GM12865 (cell line): ENCODE measurements around the gene PTPN5.

Experiments
- DNase-seq: peaks from one replicate; pipeline ENCODE4 v3.0.0; 2010; ENCODE audit warnings: low read depth
- H3K4me3 ChIP-seq: 2 replicates; pipeline ENCODE4 v1.5.1; 2011; ENCODE audit warnings: mild to moderate bottlenecking, low read depth, low read length, control low read depth
- CTCF ChIP-seq: IDR thresholded peaks from 2 replicates; pipeline ENCODE4 v1.5.1; 2011; ENCODE audit warnings: low read length, control low read depth, low read depth, inconsistent platforms; ENCODE audit not compliant: insufficient read depth; ENCODE audit errors: missing control alignments

Gene PTPN5

DNA sequence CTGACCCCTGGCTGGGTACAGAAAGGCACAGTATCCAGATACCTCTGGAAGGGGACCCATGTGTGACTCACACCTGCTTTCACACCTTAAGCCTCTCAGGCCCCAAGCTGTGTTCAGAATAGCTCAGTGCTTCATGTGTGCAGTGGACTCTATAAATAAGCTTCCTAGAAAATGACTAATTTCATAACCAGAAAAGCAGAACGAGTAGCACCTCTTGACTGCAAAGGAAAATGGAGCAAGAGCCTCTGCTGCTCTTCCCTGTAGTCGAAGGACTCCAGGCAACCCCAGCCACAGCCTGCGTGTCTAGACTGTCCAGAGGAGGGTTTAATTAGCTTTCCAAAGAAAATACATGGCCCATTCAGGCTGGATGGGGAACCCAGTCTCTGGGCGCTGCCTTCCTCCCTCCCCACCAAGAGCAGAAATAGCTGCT lies 23.1 kb downstream of the PTPN5 start:
- TF ChIP-seq CTCF = no peak
- DNase-seq = peak; percentile 88

GRCh38 chr11:18766015-18766414 lies 25.6 kb downstream of the PTPN5 start:
- H3K4me3 ChIP-seq = no peak overlapping the region
- TF ChIP-seq CTCF = no peak
- DNase-seq = no peak

More for the DNA sequence above, 23.1 kb downstream of the PTPN5 start:
- no peak overlapping the region for H3K4me3 ChIP-seq

DNA sequence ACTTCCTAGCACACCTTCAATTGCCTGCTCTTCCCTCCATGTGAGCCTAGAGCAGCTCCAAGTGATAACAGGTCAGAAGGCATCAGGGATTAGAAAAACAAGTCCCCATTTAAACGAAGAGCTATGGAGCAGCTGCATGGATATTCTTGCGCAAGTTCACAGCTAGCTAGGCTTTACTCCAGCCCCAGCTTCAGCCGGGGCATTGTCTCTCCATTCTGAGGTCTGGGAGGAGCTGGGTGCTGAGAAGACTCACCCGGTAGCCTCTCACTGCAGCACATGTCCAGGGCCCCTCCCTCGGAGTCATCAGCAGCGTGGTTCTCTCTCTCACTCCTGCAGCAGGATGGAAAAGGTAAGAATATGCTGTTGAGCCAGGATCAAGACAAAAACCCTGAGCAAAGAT lies 26.0 kb downstream of the PTPN5 start:
- DNase-seq = no peak
- no peak for TF ChIP-seq CTCF
- H3K4me3 ChIP-seq = no peak overlapping the region

- no peak for TF ChIP-seq CTCF
- no peak for DNase-seq
- no peak overlapping the region for H3K4me3 ChIP-seq
These were observed 29.9 kb downstream of the PTPN5 start for GRCh38 chr11:18761741-18762140.

- no peak for DNase-seq
- no peak for TF ChIP-seq CTCF
- no peak overlapping the region for H3K4me3 ChIP-seq
These were observed 30.5 kb downstream of the PTPN5 start for GRCh38 chr11:18761144-18761543.

GRCh38 chr11:18757811-18758210 lies 33.8 kb downstream of the PTPN5 start:
- DNase-seq = no peak
- no peak overlapping the region for H3K4me3 ChIP-seq
- TF ChIP-seq CTCF = no peak

DNA sequence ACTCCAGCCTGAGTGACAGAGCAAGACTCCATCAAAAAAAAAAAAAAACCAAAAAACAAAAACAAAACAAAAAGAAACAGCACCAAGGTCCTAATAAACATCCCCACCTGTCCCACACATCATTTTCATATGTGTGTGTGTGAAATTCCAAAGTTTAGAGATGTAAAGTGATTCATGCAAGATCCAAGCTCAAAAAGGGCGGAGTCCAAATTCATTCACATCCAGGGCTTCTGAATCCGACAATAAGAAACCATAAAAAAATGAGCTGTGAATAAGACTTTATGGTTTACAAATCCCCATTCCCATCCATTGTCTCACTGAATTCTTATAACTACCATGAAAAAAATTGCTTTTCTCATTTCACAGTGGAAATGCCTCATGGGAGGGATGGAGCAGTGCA lies 34.7 kb downstream of the PTPN5 start:
- no peak for TF ChIP-seq CTCF

More for the DNA sequence above, 34.7 kb downstream of the PTPN5 start:
- DNase-seq = no peak
- no peak overlapping the region for H3K4me3 ChIP-seq
